HCT116 (cell line): Measurements from ENCODE around the gene ADAMTS1. TPM values are rescaled to one million over a fixed set of nuclear protein-coding genes. Genes with fewer than 3 reads are reported as not detected.

ENCODE experiments used
- ATAC-seq: fragments of 200-7000 bp; cut with Tn5 transposase; 2 replicates; pipeline ENCODE4 v1.9.1; 2020; ENCODE audit warnings: mild to moderate bottlenecking, moderate library complexity
- BruUV-seq: library from RNA; stranded (reverse); fragments of 400-500 nt; replicated peaks from 2 replicates; lab custom pipeline; 2021; lab: Mats Ljungman, UMichigan
- CTCF ChIA-PET: fragments of 300-600 bp; sonication (Branson Sonifier 250); formaldehyde crosslinking; loops from one replicate; lab custom pipeline; 2021; ENCODE audit warnings: antibody characterized with exemption; lab: Charles Lee
- POLR2A ChIA-PET: fragments of 300-600, 350-600 bp; sonication (Branson Sonifier 250); formaldehyde crosslinking; loops from one replicate; lab custom pipeline; 2021; ENCODE audit warnings: antibody characterized with exemption; lab: Charles Lee
- RAD21 ChIA-PET, 2 experiments: fragments of 300-600 bp; sonication (Branson Sonifier 250); formaldehyde crosslinking; loops; one replicate each; lab custom pipeline; 2023; ENCODE audit warnings: low total read pairs in 2 of 2; ENCODE audit not compliant: uncharacterized antibody in 2 of 2, unreplicated experiment in 2 of 2, low non-redundant PET in 1 of 2; lab: Charles Lee
- DNase-seq: peaks from one replicate; pipeline ENCODE4 v3.0.0-alpha.2; 2010; ENCODE audit warnings: low read depth, low spot score
- H2AFZ ChIP-seq: fragments of 200-600 bp; shearing (Covaris generic), sonication (generic); 2 replicates; pipeline ENCODE4 v1.6.1; 2017; ENCODE audit warnings: low read depth, mixed run types, mixed read lengths, antibody characterized with exemption, low read length; ENCODE audit not compliant: poor library complexity, severe bottlenecking
- H3K27ac ChIP-seq: 2 replicates; pipeline ENCODE4 v1.5.1; 2012; ENCODE audit warnings: low read depth, low read length
- H3K27me3 ChIP-seq: fragments of 200-600 bp; sonication (generic); 2 replicates; pipeline ENCODE4 v1.6.1; 2016; ENCODE audit warnings: mixed run types, low read length, mixed read lengths; ENCODE audit not compliant: insufficient read depth
- H3K36me3 ChIP-seq, 2 experiments: fragments of 200-500 bp in 1 of 2; fragments of 200-600 bp in 1 of 2; sonication (Bioruptor generic) in 1 of 2; sonication (generic) in 1 of 2; 2 replicates each; pipeline versions ENCODE4 v1.5.1 to v1.6.1; 2014 to 2016; ENCODE audit warnings: low read length in 2 of 2, inconsistent platforms in 1 of 2, mixed read lengths in 1 of 2, mixed run types in 1 of 2; ENCODE audit not compliant: insufficient read depth in 2 of 2, control insufficient read depth in 1 of 2
- H3K4me1 ChIP-seq, 2 experiments: fragments of 200-600 bp in 1 of 2; sonication (generic) in 1 of 2; 2 replicates each; pipeline versions ENCODE4 v1.5.1 to v1.6.1; 2012 to 2017; ENCODE audit warnings: low read length in 2 of 2, inconsistent platforms in 1 of 2, mild to moderate bottlenecking in 1 of 2, mixed read lengths in 1 of 2, mixed run types in 1 of 2, moderate library complexity in 1 of 2; ENCODE audit not compliant: insufficient read depth in 2 of 2, control insufficient read depth in 1 of 2
- H3K4me2 ChIP-seq: fragments of 200-600 bp; sonication (generic); 2 replicates; pipeline ENCODE4 v1.6.1; 2017; ENCODE audit warnings: mixed run types, low read length, mixed read lengths
- H3K4me3 ChIP-seq, 2 experiments: fragments of 200-600 bp in 1 of 2; sonication (generic) in 1 of 2; replicated peaks in 1 of 2; 2 replicates each; pipeline ENCODE4 v1.5.1; 2011 to 2016; ENCODE audit warnings: low read length in 2 of 2, control low read depth in 1 of 2, low read depth in 1 of 2, mild to moderate bottlenecking in 1 of 2, mixed read lengths in 1 of 2, mixed run types in 1 of 2
- H3K79me2 ChIP-seq: fragments of 200-600 bp; sonication (generic); 2 replicates; pipeline ENCODE4 v1.6.1; 2017; ENCODE audit warnings: mild to moderate bottlenecking, mixed run types, low read length, moderate library complexity, mixed read lengths; ENCODE audit not compliant: insufficient read depth
- H3K9ac ChIP-seq: fragments of 200-600 bp; sonication (generic); 2 replicates; pipeline ENCODE4 v1.6.1; 2016; ENCODE audit warnings: low read length, mixed read lengths
- H3K9me2 ChIP-seq: fragments of 200-600 bp; sonication (generic), shearing (Covaris generic); 2 replicates; pipeline ENCODE4 v1.6.1; 2017; ENCODE audit warnings: mixed run types, mild to moderate bottlenecking, moderate library complexity; ENCODE audit not compliant: insufficient read depth
- H3K9me3 ChIP-seq, 2 experiments: fragments of 200-500 bp in 1 of 2; fragments of 200-600 bp in 1 of 2; sonication (Bioruptor generic) in 1 of 2; sonication (generic) in 1 of 2; 2 replicates each; pipeline ENCODE4 v1.6.1; 2014 to 2017; ENCODE audit warnings: low read length in 2 of 2, mixed read lengths in 2 of 2, inconsistent platforms in 1 of 2, low read depth in 1 of 2, mild to moderate bottlenecking in 1 of 2, mixed run types in 1 of 2, moderate library complexity in 1 of 2; ENCODE audit not compliant: control insufficient read depth in 1 of 2, insufficient read depth in 1 of 2
- H4K20me1 ChIP-seq: fragments of 200-600 bp; sonication (generic), shearing (Covaris generic); 2 replicates; pipeline ENCODE4 v1.6.1; 2017; ENCODE audit warnings: mixed run types, mild to moderate bottlenecking, moderate library complexity; ENCODE audit not compliant: insufficient read depth
- CBX3 ChIP-seq: IDR thresholded peaks from 2 replicates; pipeline ENCODE4 v1.6.1; 2012; ENCODE audit warnings: low read depth
- CEBPB ChIP-seq: IDR thresholded peaks from 2 replicates; pipeline ENCODE4 v1.6.1; 2012; ENCODE audit warnings: low read depth
- CTCF ChIP-seq, 3 experiments: fragments of 200-600 bp in 1 of 3; sonication (generic) in 1 of 3; IDR thresholded peaks in 2 of 3; conservative IDR thresholded peaks in 1 of 3; 2 replicates each; pipeline ENCODE4 v1.5.1; 2012 to 2017; ENCODE audit warnings: low read depth in 2 of 3, low read length in 2 of 3, antibody characterized with exemption in 1 of 3, borderline replicate concordance in 1 of 3, control low read depth in 1 of 3, mild to moderate bottlenecking in 1 of 3, mixed read lengths in 1 of 3, mixed run types in 1 of 3, moderate library complexity in 1 of 3; ENCODE audit not compliant: insufficient read depth in 1 of 3
- EGR1 ChIP-seq: IDR thresholded peaks from 2 replicates; pipeline ENCODE4 v1.6.1; 2012; ENCODE audit warnings: low read depth
- ELF1 ChIP-seq: IDR thresholded peaks from 2 replicates; pipeline ENCODE4 v1.6.1; 2012; ENCODE audit warnings: low read depth, borderline replicate concordance
- EZH2 ChIP-seq: fragments of 200-600 bp; sonication (generic); IDR thresholded peaks from 2 replicates; pipeline ENCODE4 v1.6.1; 2017; ENCODE audit warnings: antibody characterized with exemption, mixed run types
- EZH2phosphoT487 ChIP-seq: fragments of 200-600 bp; IDR thresholded peaks from 2 replicates; pipeline ENCODE4 v1.6.1; 2018; ENCODE audit warnings: antibody characterized with exemption, borderline replicate concordance
- FOSL1 ChIP-seq: IDR thresholded peaks from 2 replicates; pipeline ENCODE4 v1.6.1; 2012; ENCODE audit warnings: low read depth
- MAX ChIP-seq: IDR thresholded peaks from 2 replicates; pipeline ENCODE4 v1.6.1; 2012
- RAD21 ChIP-seq: IDR thresholded peaks from 2 replicates; pipeline ENCODE4 v1.6.1; 2012; ENCODE audit warnings: low read depth, mild to moderate bottlenecking
- REST ChIP-seq: IDR thresholded peaks from 2 replicates; pipeline ENCODE4 v1.6.1; 2012; ENCODE audit warnings: low read depth
- SRF ChIP-seq: IDR thresholded peaks from 2 replicates; pipeline ENCODE4 v1.6.1; 2012; ENCODE audit warnings: low read depth
- TCF7L2 ChIP-seq: IDR thresholded peaks from 2 replicates; pipeline ENCODE4 v1.7.0; 2011; ENCODE audit warnings: borderline replicate concordance, inconsistent platforms; ENCODE audit not compliant: insufficient read depth, insufficient read length; ENCODE audit errors: extremely low read depth
- ZFX ChIP-seq: fragments of 450-650 bp; IDR thresholded peaks from 2 replicates; pipeline ENCODE4 v1.6.1; 2017
- ZNF274 ChIP-seq: fragments of 200-500 bp; sonication (Bioruptor generic); IDR thresholded peaks from 2 replicates; pipeline ENCODE4 v1.6.1; 2014; ENCODE audit warnings: mild to moderate bottlenecking, low read depth, low read length, inconsistent platforms
- intact Hi-C: fragments of 100-400 bp; cut with micrococcal nuclease; formaldehyde crosslinking; loops from 2 replicates; pipeline ENCODE4 v1.10.0; 2022
- total RNA-seq: library from RNA; stranded (reverse); gene quantifications from one replicate; pipeline ENCODE4 v1.2.1, GENCODE V29; 2021; ENCODE audit not compliant: unreplicated experiment

Gene ADAMTS1
- total RNA-seq, 1 experiment from 2014 or later: 0.98 TPM

GRCh38 chr21:26888256-26888655, 43.0 kb upstream of the ADAMTS1 start:
- TF ChIP-seq CBX3 (no peak), CEBPB (no peak), EZH2phosphoT487 (no peak), EZH2 (no peak), ELF1 (no peak), SRF (no peak), CTCF (IDR thresholded peaks at IDR 0.05 in 2 of 3, conservative IDR thresholded peaks at IDR 0.05 in 1 of 3; ENCODE audit: borderline replicate concordance in 1 of 3, insufficient read depth in 1 of 3, low read depth in 2 of 3, low read length in 2 of 3) (no peak), REST (no peak), RAD21 (no peak), FOSL1 (no peak), MAX (no peak), TCF7L2 (no peak), ZNF274 (no peak), EGR1 (no peak), ZFX (no peak)
- TF ChIP-seq, all 23 proteins: peak for 0
- Histone ChIP-seq H3K27ac (no peak overlapping the region), H3K79me2 (no peaks in the 10 kb centered on the region), H3K4me1 (no peaks in the 10 kb centered on the region), H3K36me3 (no peaks in the 10 kb centered on the region), H2AFZ (no peak overlapping the region), H3K9me2 (no peaks in the 10 kb centered on the region), H3K4me3 (no peak overlapping the region), H3K4me2 (no peak overlapping the region), H4K20me1 (no peaks in the 10 kb centered on the region), H3K9me3 (peaks cover 26 to 31% of the 10 kb centered on the region in 2 experiments; a peak in 2 of 4 replicates), H3K27me3 (no peaks in the 10 kb centered on the region), H3K9ac (no peak overlapping the region)
- RAD21 ChIA-PET: no interaction called here
- no TSS peak for BruUV-seq
- CTCF ChIA-PET: no interaction called here
- DNase-seq (no peak), ATAC-seq (no peak)
- intact Hi-C loops: no loop called here
- POLR2A ChIA-PET: no interaction called here
